ENCODE measurements around the gene GMEB1. TPM values are rescaled to one million over a fixed set of nuclear protein-coding genes. Genes with fewer than 3 reads are reported as not detected.

GMEB1 gene
- total and polyA plus RNA-seq, 10 of the 15 experiments (the other 5 are each of a cell fraction or from before 2014, with no cell fraction given): 4.9 to 17.6 (median 9.4) TPM

DNA sequence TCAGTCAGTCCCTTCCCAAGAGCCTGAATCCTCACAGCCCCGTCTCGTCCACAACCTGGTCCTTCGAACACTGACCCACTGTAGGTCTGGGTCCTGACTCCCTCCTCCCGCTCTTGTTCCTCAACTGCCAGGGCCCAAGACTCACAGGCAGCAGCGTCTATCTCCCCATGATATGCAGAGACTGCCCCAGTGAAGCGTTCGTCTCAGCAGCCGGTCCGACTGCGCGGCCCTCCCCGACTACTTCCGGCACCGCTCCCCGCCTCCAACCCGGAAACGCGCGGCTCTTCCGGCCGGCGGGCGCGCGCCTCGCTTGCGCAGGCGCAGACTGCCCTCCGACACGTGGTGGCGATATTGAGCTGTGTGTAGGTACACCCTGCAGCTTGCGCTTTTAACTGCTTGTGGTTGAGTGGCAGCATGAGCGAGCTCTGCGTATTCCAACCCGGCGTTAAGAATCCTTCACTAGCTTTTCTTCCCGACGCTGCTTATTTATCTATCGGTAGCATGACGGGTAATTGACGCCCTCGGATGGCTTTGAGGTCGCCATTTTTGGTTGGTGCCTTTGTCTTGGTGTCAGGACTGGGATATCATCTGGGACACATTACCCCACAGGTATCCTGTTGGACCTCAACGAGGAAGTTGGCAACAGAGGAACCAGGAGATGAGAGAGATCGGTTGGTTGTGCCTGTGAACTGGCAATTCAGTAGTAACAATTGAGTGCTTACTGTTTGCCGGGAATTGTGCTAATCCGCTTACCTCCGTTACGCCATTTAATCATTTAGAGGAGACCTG is 25.5 kb upstream of the GMEB1 start, which contains the start of gene TAF12 (continued):
- TF ChIP-seq MEF2A (IDR thresholded peaks at IDR 0.05; ENCODE audit: insufficient read depth, low read depth, low read length): 0 out of 2 replicates have a peak, but pooled peaks have one; percentile 10
- TF ChIP-seq ZZZ3 (IDR thresholded peaks at IDR 0.05; ENCODE audit: control insufficient read depth, insufficient read length, low read depth): no peak
- TF ChIP-seq KAT2A (conservative IDR thresholded peaks at IDR 0.05; ENCODE audit: control insufficient read depth, low read depth, low read length): no peak
- peak; percentile 71; the same call in 1 of the 2 replicates for TF ChIP-seq TARDBP (IDR thresholded peaks at IDR 0.05; ENCODE audit: borderline replicate concordance)
- TF ChIP-seq, protein P1, sequence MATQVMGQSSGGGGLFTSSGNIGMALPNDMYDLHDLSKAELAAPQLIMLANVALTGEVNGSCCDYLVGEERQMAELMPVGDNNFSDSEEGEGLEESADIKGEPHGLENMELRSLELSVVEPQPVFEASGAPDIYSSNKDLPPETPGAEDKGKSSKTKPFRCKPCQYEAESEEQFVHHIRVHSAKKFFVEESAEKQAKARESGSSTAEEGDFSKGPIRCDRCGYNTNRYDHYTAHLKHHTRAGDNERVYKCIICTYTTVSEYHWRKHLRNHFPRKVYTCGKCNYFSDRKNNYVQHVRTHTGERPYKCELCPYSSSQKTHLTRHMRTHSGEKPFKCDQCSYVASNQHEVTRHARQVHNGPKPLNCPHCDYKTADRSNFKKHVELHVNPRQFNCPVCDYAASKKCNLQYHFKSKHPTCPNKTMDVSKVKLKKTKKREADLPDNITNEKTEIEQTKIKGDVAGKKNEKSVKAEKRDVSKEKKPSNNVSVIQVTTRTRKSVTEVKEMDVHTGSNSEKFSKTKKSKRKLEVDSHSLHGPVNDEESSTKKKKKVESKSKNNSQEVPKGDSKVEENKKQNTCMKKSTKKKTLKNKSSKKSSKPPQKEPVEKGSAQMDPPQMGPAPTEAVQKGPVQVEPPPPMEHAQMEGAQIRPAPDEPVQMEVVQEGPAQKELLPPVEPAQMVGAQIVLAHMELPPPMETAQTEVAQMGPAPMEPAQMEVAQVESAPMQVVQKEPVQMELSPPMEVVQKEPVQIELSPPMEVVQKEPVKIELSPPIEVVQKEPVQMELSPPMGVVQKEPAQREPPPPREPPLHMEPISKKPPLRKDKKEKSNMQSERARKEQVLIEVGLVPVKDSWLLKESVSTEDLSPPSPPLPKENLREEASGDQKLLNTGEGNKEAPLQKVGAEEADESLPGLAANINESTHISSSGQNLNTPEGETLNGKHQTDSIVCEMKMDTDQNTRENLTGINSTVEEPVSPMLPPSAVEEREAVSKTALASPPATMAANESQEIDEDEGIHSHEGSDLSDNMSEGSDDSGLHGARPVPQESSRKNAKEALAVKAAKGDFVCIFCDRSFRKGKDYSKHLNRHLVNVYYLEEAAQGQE (IDR thresholded peaks at IDR 0.05; ENCODE audit: low read depth, low read length): no peak
- peak; percentile 59; the same call in 1 of the 2 replicates for TF ChIP-seq CHD2 (IDR thresholded peaks at IDR 0.05; ENCODE audit: borderline replicate concordance, low read depth, low read length)
- TF ChIP-seq BHLHE40 (IDR thresholded peaks at IDR 0.05; ENCODE audit: borderline replicate concordance in 1 of 2, low read depth in 2 of 2, low read length in 1 of 2): peak; percentile 64 to 67; a peak in 3 of 4 replicates
- peak; percentile 57 for TF ChIP-seq FOXK2 (IDR thresholded peaks at IDR 0.05)
- TF ChIP-seq, protein P2, sequence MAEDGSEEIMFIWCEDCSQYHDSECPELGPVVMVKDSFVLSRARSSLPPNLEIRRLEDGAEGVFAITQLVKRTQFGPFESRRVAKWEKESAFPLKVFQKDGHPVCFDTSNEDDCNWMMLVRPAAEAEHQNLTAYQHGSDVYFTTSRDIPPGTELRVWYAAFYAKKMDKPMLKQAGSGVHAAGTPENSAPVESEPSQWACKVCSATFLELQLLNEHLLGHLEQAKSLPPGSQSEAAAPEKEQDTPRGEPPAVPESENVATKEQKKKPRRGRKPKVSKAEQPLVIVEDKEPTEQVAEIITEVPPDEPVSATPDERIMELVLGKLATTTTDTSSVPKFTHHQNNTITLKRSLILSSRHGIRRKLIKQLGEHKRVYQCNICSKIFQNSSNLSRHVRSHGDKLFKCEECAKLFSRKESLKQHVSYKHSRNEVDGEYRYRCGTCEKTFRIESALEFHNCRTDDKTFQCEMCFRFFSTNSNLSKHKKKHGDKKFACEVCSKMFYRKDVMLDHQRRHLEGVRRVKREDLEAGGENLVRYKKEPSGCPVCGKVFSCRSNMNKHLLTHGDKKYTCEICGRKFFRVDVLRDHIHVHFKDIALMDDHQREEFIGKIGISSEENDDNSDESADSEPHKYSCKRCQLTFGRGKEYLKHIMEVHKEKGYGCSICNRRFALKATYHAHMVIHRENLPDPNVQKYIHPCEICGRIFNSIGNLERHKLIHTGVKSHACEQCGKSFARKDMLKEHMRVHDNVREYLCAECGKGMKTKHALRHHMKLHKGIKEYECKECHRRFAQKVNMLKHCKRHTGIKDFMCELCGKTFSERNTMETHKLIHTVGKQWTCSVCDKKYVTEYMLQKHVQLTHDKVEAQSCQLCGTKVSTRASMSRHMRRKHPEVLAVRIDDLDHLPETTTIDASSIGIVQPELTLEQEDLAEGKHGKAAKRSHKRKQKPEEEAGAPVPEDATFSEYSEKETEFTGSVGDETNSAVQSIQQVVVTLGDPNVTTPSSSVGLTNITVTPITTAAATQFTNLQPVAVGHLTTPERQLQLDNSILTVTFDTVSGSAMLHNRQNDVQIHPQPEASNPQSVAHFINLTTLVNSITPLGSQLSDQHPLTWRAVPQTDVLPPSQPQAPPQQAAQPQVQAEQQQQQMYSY (CRISPR knock-in tag; IDR thresholded peaks at IDR 0.05): no peak
- TF ChIP-seq, protein P3, sequence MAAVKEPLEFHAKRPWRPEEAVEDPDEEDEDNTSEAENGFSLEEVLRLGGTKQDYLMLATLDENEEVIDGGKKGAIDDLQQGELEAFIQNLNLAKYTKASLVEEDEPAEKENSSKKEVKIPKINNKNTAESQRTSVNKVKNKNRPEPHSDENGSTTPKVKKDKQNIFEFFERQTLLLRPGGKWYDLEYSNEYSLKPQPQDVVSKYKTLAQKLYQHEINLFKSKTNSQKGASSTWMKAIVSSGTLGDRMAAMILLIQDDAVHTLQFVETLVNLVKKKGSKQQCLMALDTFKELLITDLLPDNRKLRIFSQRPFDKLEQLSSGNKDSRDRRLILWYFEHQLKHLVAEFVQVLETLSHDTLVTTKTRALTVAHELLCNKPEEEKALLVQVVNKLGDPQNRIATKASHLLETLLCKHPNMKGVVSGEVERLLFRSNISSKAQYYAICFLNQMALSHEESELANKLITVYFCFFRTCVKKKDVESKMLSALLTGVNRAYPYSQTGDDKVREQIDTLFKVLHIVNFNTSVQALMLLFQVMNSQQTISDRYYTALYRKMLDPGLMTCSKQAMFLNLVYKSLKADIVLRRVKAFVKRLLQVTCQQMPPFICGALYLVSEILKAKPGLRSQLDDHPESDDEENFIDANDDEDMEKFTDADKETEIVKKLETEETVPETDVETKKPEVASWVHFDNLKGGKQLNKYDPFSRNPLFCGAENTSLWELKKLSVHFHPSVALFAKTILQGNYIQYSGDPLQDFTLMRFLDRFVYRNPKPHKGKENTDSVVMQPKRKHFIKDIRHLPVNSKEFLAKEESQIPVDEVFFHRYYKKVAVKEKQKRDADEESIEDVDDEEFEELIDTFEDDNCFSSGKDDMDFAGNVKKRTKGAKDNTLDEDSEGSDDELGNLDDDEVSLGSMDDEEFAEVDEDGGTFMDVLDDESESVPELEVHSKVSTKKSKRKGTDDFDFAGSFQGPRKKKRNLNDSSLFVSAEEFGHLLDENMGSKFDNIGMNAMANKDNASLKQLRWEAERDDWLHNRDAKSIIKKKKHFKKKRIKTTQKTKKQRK (IDR thresholded peaks at IDR 0.05; ENCODE audit: low read depth, low read length): no peak
- TF ChIP-seq CHD1 (IDR thresholded peaks at IDR 0.05; ENCODE audit: low read depth, low read length): no peak
- no peak for TF ChIP-seq SMC3 (IDR thresholded peaks at IDR 0.05; ENCODE audit: borderline replicate concordance, low read length)
- TF ChIP-seq NR2C1 (IDR thresholded peaks at IDR 0.05): peak; percentile 40; the same call in 1 of the 2 replicates
- no peak for TF ChIP-seq NR2F1 (conservative IDR thresholded peaks at IDR 0.05)
- peak; percentile 48 for TF ChIP-seq SIX5 (IDR thresholded peaks at IDR 0.05; ENCODE audit: low read depth, low read length, severe bottlenecking)
- TF ChIP-seq EZH2 (IDR thresholded peaks at IDR 0.05; ENCODE audit: borderline replicate concordance, control insufficient read depth, low read depth, low read length): no peak

Measured in GM12878 (cell line).